Measurements from ENCODE around the gene TOM1L2.

GRCh38 chr17:17937201-17937853, 34.9 kb downstream of the TOM1L2 start:
- TF ChIP-seq CTCF (IDR thresholded peaks at IDR 0.05), result no peak
- TF ChIP-seq POLR2A (IDR thresholded peaks at IDR 0.05), result no peak

Measured in lower leg skin (tissue), 3 donors.